ENCODE results near the gene CTNNB1.

The CTNNB1 gene

GRCh38 chr3:41220906-41221677 is 21.8 kb downstream of the CTNNB1 start:
- DNase-seq, result no peak

GRCh38 chr3:41222012-41222411 is 22.7 kb downstream of the CTNNB1 start:
- no peak for DNase-seq

- DNase-seq, result no peak
Observed at GRCh38 chr3:41222501-41222900, 23.2 kb downstream of the CTNNB1 start.

GRCh38 chr3:41223078-41223477 is 23.8 kb downstream of the CTNNB1 start:
- no peak for DNase-seq

GRCh38 chr3:41223691-41224090 is 24.4 kb downstream of the CTNNB1 start:
- DNase-seq, result no peak

GRCh38 chr3:41224120-41224806 is 25.0 kb downstream of the CTNNB1 start:
- no peak for DNase-seq

- DNase-seq, result no peak
Observed at GRCh38 chr3:41234823-41235721, 35.8 kb downstream of the CTNNB1 start.

- DNase-seq, result no peak
Observed at GRCh38 chr3:41236228-41236627, 36.9 kb downstream of the CTNNB1 start.

- no peak for DNase-seq
Observed at GRCh38 chr3:41237907-41238306, 38.6 kb downstream of the CTNNB1 start.

GRCh38 chr3:41239587-41239986 is 40.3 kb downstream of the CTNNB1 start:
- DNase-seq, result no peak

GRCh38 chr3:41241161-41241560 is 41.9 kb downstream of the CTNNB1 start:
- no peak for DNase-seq

- DNase-seq, result no peak
Observed at GRCh38 chr3:41241800-41242571, 42.7 kb downstream of the CTNNB1 start.

- DNase-seq, result no peak
Observed at GRCh38 chr3:41243183-41243582, 43.9 kb downstream of the CTNNB1 start.

- no peak for DNase-seq
Observed at GRCh38 chr3:41244620-41245336, 45.5 kb downstream of the CTNNB1 start.

GRCh38 chr3:41247055-41248004 is 48.0 kb downstream of the CTNNB1 start:
- DNase-seq, result no peak

GRCh38 chr3:41248525-41248924 is 49.2 kb downstream of the CTNNB1 start:
- DNase-seq, result no peak

GRCh38 chr3:41249318-41249717 is 50.0 kb downstream of the CTNNB1 start:
- DNase-seq, result no peak

GRCh38 chr3:41250825-41251224 is 51.5 kb downstream of the CTNNB1 start:
- DNase-seq, result no peak

- DNase-seq, result no peak
Observed at GRCh38 chr3:41251593-41251992, 52.3 kb downstream of the CTNNB1 start.

- no peak for DNase-seq
Observed at GRCh38 chr3:41258239-41258800, 59.0 kb downstream of the CTNNB1 start.

Measured in stimulated activated CD4-positive, alpha-beta T cell treated with anti-CD3 and anti-CD28 coated beads, Interleukin-4, amount 100 ng/mL, for 1 hour (primary cell).